Panc1 (cell line): ENCODE results near the gene WNT5A.

Experiments
- CTCF ChIP-seq: fragments of 450-650 bp; IDR thresholded peaks from 2 replicates; pipeline ENCODE4 v1.5.1; 2017; ENCODE audit warnings: mild to moderate bottlenecking
- POLR2AphosphoS5 ChIP-seq: IDR thresholded peaks from 2 replicates; pipeline ENCODE4 v1.6.1; 2012; ENCODE audit warnings: mild to moderate bottlenecking, low read depth, low read length, moderate library complexity
- TCF7L2 ChIP-seq: IDR thresholded peaks from 2 replicates; pipeline ENCODE4 v1.6.1; 2011; ENCODE audit warnings: mild to moderate bottlenecking, low read depth, low read length, inconsistent platforms
- TF ChIP-seq, protein P1 (sequence below), 2 experiments: IDR thresholded peaks; 2 replicates each; pipeline ENCODE4 v1.6.1; 2011 to 2012; ENCODE audit warnings: low read depth in 2 of 2, control low read depth in 1 of 2, low read length in 1 of 2, mild to moderate bottlenecking in 1 of 2, moderate library complexity in 1 of 2; ENCODE audit not compliant: insufficient read depth in 1 of 2

DNA sequence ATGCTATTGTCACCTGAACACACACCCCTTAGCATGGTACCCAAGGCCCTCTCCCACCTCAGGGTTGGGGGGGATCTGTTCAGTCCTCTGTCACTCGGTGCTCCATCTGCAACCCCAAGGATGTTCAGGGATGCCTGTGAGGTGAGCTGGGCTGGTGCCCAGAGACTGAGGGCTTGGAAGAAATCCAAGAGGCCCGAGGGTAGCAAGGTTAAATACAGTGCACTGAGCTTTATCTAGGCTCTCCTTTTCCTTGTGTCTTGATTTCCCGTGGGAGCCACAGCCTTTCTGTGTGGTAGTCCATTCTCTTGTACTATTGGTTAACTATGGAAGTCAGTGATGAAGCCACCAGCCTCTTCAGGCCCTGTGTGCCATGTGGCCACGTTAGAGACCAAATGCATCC, 18.7 kb upstream of the WNT5A start:
- TF ChIP-seq CTCF (no peak), POLR2AphosphoS5 (no peak), TCF7L2 (no peak)
- TF ChIP-seq, protein P1, sequence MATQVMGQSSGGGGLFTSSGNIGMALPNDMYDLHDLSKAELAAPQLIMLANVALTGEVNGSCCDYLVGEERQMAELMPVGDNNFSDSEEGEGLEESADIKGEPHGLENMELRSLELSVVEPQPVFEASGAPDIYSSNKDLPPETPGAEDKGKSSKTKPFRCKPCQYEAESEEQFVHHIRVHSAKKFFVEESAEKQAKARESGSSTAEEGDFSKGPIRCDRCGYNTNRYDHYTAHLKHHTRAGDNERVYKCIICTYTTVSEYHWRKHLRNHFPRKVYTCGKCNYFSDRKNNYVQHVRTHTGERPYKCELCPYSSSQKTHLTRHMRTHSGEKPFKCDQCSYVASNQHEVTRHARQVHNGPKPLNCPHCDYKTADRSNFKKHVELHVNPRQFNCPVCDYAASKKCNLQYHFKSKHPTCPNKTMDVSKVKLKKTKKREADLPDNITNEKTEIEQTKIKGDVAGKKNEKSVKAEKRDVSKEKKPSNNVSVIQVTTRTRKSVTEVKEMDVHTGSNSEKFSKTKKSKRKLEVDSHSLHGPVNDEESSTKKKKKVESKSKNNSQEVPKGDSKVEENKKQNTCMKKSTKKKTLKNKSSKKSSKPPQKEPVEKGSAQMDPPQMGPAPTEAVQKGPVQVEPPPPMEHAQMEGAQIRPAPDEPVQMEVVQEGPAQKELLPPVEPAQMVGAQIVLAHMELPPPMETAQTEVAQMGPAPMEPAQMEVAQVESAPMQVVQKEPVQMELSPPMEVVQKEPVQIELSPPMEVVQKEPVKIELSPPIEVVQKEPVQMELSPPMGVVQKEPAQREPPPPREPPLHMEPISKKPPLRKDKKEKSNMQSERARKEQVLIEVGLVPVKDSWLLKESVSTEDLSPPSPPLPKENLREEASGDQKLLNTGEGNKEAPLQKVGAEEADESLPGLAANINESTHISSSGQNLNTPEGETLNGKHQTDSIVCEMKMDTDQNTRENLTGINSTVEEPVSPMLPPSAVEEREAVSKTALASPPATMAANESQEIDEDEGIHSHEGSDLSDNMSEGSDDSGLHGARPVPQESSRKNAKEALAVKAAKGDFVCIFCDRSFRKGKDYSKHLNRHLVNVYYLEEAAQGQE (IDR thresholded peaks at IDR 0.05; ENCODE audit: insufficient read depth in 1 of 2, low read depth in 2 of 2, low read length in 1 of 2) = no peak
